Esophagus muscularis mucosa (tissue), 4 donors: ENCODE measurements around the gene TRAK2. TPM values are rescaled to one million over a fixed set of nuclear protein-coding genes. Genes with fewer than 3 reads are reported as not detected.
A peak's percentile ranks its signal among the peaks of the same experiment; 100 is the strongest.

Experiments
- DNase-seq: peaks from one replicate; pipeline ENCODE4 v3.0.0-alpha.2; 2017; ENCODE audit errors: extremely low spot score
- H3K27ac ChIP-seq, 4 donors: fragments of 200-600 bp; sonication (generic); replicated peaks in 1 of 4; 1 replicate in 3 of 4; 2 replicates in 1 of 4; pipeline ENCODE4 v1.5.1; 2016 to 2019; ENCODE audit warnings: mild to moderate bottlenecking in 1 of 4
- H3K27me3 ChIP-seq, 4 donors: fragments of 200-600 bp; sonication (generic); one replicate each; pipeline versions ENCODE4 v1.5.1 to v1.6.0; 2016 to 2019
- H3K36me3 ChIP-seq, 4 donors: fragments of 200-600 bp; sonication (generic); one replicate each; pipeline ENCODE4 v1.5.1; 2016 to 2019
- H3K4me1 ChIP-seq, 4 donors: fragments of 200-600 bp; sonication (generic); one replicate each; pipeline ENCODE4 v1.5.1; 2016 to 2019
- H3K4me3 ChIP-seq, 4 donors: fragments of 200-600 bp; sonication (generic); 1 replicate in 2 of 4; 2 replicates in 2 of 4; pipeline ENCODE4 v1.5.1; 2016 to 2019; ENCODE audit warnings: mild to moderate bottlenecking in 4 of 4, moderate library complexity in 1 of 4
- H3K9me3 ChIP-seq, 4 donors: fragments of 200-600 bp; sonication (generic); 1 replicate in 3 of 4; 2 replicates in 1 of 4; pipeline ENCODE4 v1.5.1; 2016 to 2019
- EP300 ChIP-seq: sonication (generic); formaldehyde crosslinking; IDR thresholded peaks from one replicate; pipeline ENCODE4 v1.6.1; 2017; ENCODE audit warnings: antibody characterized with exemption
- POLR2A ChIP-seq: fragments of 450-650 bp; IDR thresholded peaks from one replicate; pipeline ENCODE4 v1.6.1; 2017; ENCODE audit warnings: antibody characterized with exemption, moderate library complexity, mild to moderate bottlenecking, low read depth
- POLR2AphosphoS5 ChIP-seq, 2 donors: sonication (generic); formaldehyde crosslinking; IDR thresholded peaks; one replicate each; pipeline ENCODE4 v1.6.1; 2017; ENCODE audit warnings: antibody characterized with exemption in 2 of 2
- WGBS: methylation state at CpG from one replicate; pipeline ENCODE4 v1.1.5; 2018; 5-methylcytosine and 5-hydroxymethylcytosine counted together
- intact Hi-C: fragments of 100-400 bp; cut with DNase I; formaldehyde crosslinking; loops from one replicate; pipeline ENCODE4 v1.15.1; 2023
- total RNA-seq, 4 donors: library from RNA; depleted of rRNA; stranded (reverse); fragments of >200 nt; gene quantifications; one replicate each; pipeline versions ENCODE4 v1.1.0 to v1.2.1, GENCODE V29; 2016
- TF ChIP-seq, protein P1 (sequence below), 3 experiments: fragments of 200-600 bp in 2 of 3; fragments of 450-650 bp in 1 of 3; sonication (generic) in 2 of 3; IDR thresholded peaks; one replicate each; pipeline ENCODE4 v1.5.1; 2017 to 2019; ENCODE audit warnings: antibody characterized with exemption in 3 of 3, mild to moderate bottlenecking in 2 of 3, moderate library complexity in 1 of 3

Gene TRAK2
- total RNA-seq, 4 donors from 2014 or later, result 73.1 to 114 (median 91.6) TPM

DNA sequence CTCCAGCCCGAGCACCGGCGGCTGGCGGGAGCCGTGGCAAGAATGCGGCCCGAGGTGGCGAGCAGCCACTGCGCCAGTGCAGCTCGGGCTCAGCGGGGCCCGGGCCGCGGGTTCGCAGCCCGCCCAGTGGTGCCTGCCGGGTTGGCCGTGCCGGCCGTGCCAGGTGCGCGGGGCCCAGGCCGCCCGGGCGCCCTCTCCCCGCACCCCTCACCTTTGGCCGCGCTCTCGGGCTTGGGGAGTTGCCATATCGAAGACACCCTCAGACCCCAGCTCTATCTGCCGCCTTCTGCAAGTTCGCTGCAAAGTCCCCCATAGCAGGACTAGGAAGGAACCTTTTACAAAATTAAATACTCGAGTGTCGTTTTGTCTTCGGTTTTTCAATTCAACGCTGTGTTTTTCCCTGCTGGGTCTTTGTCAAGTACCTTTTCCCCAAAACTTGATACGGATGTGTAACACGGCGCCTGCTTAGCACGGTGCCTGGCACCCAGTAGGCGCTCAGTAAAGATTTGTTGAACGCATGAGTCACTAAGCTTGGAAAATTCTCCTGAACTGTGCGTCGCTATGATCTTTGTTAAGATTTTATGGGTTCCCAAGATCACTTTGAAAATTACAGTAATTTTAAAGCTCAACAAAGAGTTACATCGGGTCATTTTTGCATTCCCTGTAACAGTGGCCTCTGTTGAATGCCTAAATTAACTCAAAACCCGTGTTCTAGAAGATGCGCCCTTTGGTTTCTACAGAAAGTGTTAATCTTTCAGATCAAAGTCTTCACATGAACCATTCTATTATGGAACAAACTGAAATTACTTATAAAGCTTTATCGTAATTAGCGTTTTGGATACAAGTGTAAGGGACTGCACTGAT, 1.0 kb upstream of the TRAK2 start:
- peak overlapping the region; percentile 64 to 93 (median 85) for H3K4me3 ChIP-seq
- no peak for DNase-seq
- intact Hi-C loops, result loop anchor here (5.0 to 10.0 kb wide), 2 partner anchors 35 to 197 kb away; no protein-coding TSS in a partner anchor
- H3K4me1 ChIP-seq, result peaks cover 32 to 55% (median 48%) of the 10 kb centered on the region in 4 donors
- H3K27me3 ChIP-seq, result no peaks in the 10 kb centered on the region
- H3K27ac ChIP-seq, result peak overlapping the region; percentile 90 to 94 (median 92)
- no peaks in the 10 kb centered on the region for H3K9me3 ChIP-seq
- TF ChIP-seq POLR2A (no peak), EP300 (no peak), POLR2AphosphoS5 (IDR thresholded peaks at IDR 0.05) (no peak)
- TF ChIP-seq, protein P1, sequence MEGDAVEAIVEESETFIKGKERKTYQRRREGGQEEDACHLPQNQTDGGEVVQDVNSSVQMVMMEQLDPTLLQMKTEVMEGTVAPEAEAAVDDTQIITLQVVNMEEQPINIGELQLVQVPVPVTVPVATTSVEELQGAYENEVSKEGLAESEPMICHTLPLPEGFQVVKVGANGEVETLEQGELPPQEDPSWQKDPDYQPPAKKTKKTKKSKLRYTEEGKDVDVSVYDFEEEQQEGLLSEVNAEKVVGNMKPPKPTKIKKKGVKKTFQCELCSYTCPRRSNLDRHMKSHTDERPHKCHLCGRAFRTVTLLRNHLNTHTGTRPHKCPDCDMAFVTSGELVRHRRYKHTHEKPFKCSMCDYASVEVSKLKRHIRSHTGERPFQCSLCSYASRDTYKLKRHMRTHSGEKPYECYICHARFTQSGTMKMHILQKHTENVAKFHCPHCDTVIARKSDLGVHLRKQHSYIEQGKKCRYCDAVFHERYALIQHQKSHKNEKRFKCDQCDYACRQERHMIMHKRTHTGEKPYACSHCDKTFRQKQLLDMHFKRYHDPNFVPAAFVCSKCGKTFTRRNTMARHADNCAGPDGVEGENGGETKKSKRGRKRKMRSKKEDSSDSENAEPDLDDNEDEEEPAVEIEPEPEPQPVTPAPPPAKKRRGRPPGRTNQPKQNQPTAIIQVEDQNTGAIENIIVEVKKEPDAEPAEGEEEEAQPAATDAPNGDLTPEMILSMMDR (IDR thresholded peaks at IDR 0.05), result no peak
- H3K36me3 ChIP-seq, result peaks cover 0 to 18% (median 0%) of the 10 kb centered on the region in 4 donors
- WGBS, result 18% methylated on average over 29 of the region's 49 CpGs

DNA sequence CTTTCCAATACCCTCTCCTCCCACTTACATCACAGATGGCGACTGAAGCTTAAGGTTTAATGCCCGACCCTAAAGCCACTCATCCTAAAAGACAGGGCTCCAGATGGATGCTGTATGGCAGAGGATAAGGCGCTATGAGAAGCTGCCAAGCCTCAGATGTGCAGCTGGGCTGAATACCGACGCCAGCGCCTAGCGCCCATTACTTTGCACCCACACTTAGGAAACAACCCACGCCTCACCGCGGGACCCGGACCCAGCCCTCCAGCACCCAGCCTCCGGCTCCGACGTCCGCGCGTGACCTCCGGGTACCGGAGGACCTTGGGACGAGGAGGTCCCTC, 335 bp downstream of the TRAK2 start:
- TF ChIP-seq POLR2A (no peak), EP300 (no peak), POLR2AphosphoS5 (IDR thresholded peaks at IDR 0.05) (no peak)
- TF ChIP-seq, protein P1 (IDR thresholded peaks at IDR 0.05), result no peak
- 0% methylated on average over 18 of the region's 20 CpGs for WGBS

DNA sequence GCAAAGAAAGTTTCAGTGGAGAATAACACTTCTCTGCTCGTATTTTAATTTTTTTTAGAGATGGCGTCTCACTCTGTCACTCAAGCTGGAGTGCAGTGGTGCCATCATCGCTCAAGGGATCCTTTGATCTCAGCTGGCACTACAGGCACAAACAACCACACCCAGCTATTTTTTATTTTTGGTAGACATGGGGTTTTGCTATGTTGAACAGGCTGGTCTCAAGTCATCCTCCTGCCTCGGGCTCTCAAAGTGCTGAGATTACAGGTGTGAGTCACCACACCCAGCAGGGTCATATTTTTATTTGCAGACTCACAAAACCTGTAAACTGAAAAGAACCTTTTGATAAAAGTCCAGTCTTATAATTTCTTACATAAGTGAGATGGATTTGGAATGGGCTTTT, 2.6 kb downstream of the TRAK2 start:
- WGBS, result 93% methylated on average over 4 of the region's 4 CpGs
- Histone ChIP-seq H3K4me1 (peaks cover 46 to 86% (median 82%) of the 10 kb centered on the region in 4 donors), H3K36me3 (no peaks in the 10 kb centered on the region), H3K9me3 (no peaks in the 10 kb centered on the region), H3K27me3 (no peaks in the 10 kb centered on the region), H3K27ac (no peak overlapping the region), H3K4me3 (no peak overlapping the region)
- no peak for DNase-seq
- intact Hi-C loops, result no loop called here
- TF ChIP-seq POLR2AphosphoS5 (IDR thresholded peaks at IDR 0.05) (no peak), EP300 (no peak), POLR2A (no peak)
- TF ChIP-seq, protein P1 (IDR thresholded peaks at IDR 0.05), result no peak

More for the DNA sequence above, 335 bp downstream of the TRAK2 start:
- peaks cover 0 to 8% (median 0%) of the 10 kb centered on the region in 4 donors for H3K36me3 ChIP-seq
- H3K27me3 ChIP-seq, result no peaks in the 10 kb centered on the region
- no peaks in the 10 kb centered on the region for H3K9me3 ChIP-seq
- H3K27ac ChIP-seq, result peak overlapping the region; percentile 90 to 94 (median 92)
- peaks cover 45 to 67% (median 61%) of the 10 kb centered on the region in 4 donors for H3K4me1 ChIP-seq
- DNase-seq, result no peak
- intact Hi-C loops, result loop anchor here (2.0 to 10.0 kb wide), 3 partner anchors 34 to 196 kb away; no protein-coding TSS in a partner anchor
- H3K4me3 ChIP-seq, result peak overlapping the region; percentile 64 to 93 (median 85)

DNA sequence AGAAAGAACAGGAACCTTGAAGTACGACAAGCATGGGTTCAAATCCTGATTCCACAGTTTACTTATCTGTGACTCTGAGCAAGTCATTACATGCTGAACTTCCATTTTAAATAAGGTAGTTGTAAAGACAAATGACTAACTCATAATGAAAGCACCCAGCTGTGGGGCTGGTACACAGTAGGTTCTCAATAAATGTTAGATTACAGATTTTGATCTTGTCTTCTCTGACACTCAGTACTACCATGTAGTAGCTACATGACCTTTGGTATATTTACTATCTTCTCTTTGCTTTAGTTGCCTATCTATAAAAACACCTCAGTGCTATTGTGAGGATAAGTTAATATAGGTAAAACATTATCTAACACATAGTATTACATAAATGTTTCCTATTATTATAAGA, 3.2 kb downstream of the TRAK2 start:
- H3K27me3 ChIP-seq, result no peaks in the 10 kb centered on the region
- no peak for DNase-seq
- H3K9me3 ChIP-seq, result no peaks in the 10 kb centered on the region
- WGBS, result 95% methylated on average over 1 of the region's 1 CpG
- peaks cover 45 to 85% (median 82%) of the 10 kb centered on the region in 4 donors for H3K4me1 ChIP-seq
- no peaks in the 10 kb centered on the region for H3K36me3 ChIP-seq
- intact Hi-C loops, result no loop called here
- no peak overlapping the region for H3K27ac ChIP-seq
- TF ChIP-seq EP300 (no peak), POLR2A (no peak), POLR2AphosphoS5 (IDR thresholded peaks at IDR 0.05) (no peak)
- TF ChIP-seq, protein P1 (IDR thresholded peaks at IDR 0.05), result no peak
- no peak overlapping the region for H3K4me3 ChIP-seq
